HepG2 (cell line): Measurements from ENCODE around the gene FNIP2. TPM values are rescaled to one million over a fixed set of nuclear protein-coding genes. Genes with fewer than 3 reads are reported as not detected.

Experiments
- HOMEZ ChIP-seq: IDR thresholded peaks from 2 replicates; pipeline ENCODE4 v1.6.1; 2016; ENCODE audit warnings: low read depth
- NCOR1 ChIP-seq: fragments of 200-600 bp; sonication (generic); IDR thresholded peaks from 2 replicates; pipeline ENCODE4 v1.7.0; 2017; ENCODE audit warnings: antibody characterized with exemption, low read length, borderline replicate concordance
- XBP1 ChIP-seq: sonication (generic); formaldehyde crosslinking; IDR thresholded peaks from 2 replicates; pipeline ENCODE4 v1.5.0; 2020; ENCODE audit warnings: missing genetic modification reagents
- YEATS2 ChIP-seq: sonication (generic); formaldehyde crosslinking; IDR thresholded peaks from 2 replicates; pipeline ENCODE4 v1.4.0; 2020; ENCODE audit warnings: missing genetic modification reagents, borderline replicate concordance
- ZIK1 ChIP-seq: sonication (generic); formaldehyde crosslinking; IDR thresholded peaks from 2 replicates; pipeline ENCODE4 v1.5.0; 2020; ENCODE audit warnings: mild to moderate bottlenecking, low read depth, missing genetic modification reagents, borderline replicate concordance
- ZNF710 ChIP-seq: sonication (generic); formaldehyde crosslinking; IDR thresholded peaks from 2 replicates; pipeline ENCODE4 v1.5.0; 2020; ENCODE audit warnings: mild to moderate bottlenecking, missing genetic modification reagents, borderline replicate concordance
- ZNF770 ChIP-seq: sonication (generic); formaldehyde crosslinking; IDR thresholded peaks from 2 replicates; pipeline ENCODE4 v1.5.0; 2020; ENCODE audit warnings: mild to moderate bottlenecking, missing genetic modification reagents
- polyA plus RNA-seq, 8 experiments: library from polyadenylated mRNA; depleted of rRNA in 3 of 8; stranded (reverse) in 7 of 8; unstranded in 1 of 8; fragments of >200 nt; fragmentation: Illumina TruSeq in 4 of 8; extraction: Trizol in 4 of 8; gene quantifications; 2 replicates each; pipeline versions ENCODE4 v1.2.1 to v1.2.3, GENCODE V29; 2011 to 2016; ENCODE audit warnings: low read depth in 4 of 8, missing spikeins in 1 of 8, mixed read lengths in 1 of 8; ENCODE audit not compliant: insufficient read depth in 1 of 8
- total RNA-seq, 5 experiments: library from RNA; depleted of rRNA; stranded (reverse); fragments of >200 nt; fragmentation: Illumina TruSeq; extraction: Trizol; gene quantifications; 2 replicates each; pipeline ENCODE4 v1.2.3, GENCODE V29; 2016; ENCODE audit warnings: low read depth in 1 of 5

FNIP2 gene
- total and polyA plus RNA-seq, 2 of the 13 experiments (the other 11 are each of a cell fraction or from before 2014, with no cell fraction given), result 15.5 to 21.0 TPM

- TF ChIP-seq ZNF710 (no peak), HOMEZ (CRISPR knock-in tag) (no peak), NCOR1 (no peak), ZIK1 (CRISPR knock-in tag) (no peak), ZNF770 (no peak), XBP1 (CRISPR knock-in tag) (no peak), YEATS2 (CRISPR knock-in tag) (no peak)
These were observed 48.1 kb downstream of the FNIP2 start (continued) for GRCh38 chr4:158816955-158817354.
